H1 (cell line): ENCODE data around the gene BACE1. TPM values are rescaled to one million over a fixed set of nuclear protein-coding genes. Genes with fewer than 3 reads are reported as not detected.

ENCODE experiments used
- CTCF ChIA-PET: fragments of 300-600 bp; sonication (Branson Sonifier 250); formaldehyde crosslinking; loops from one replicate; lab custom pipeline; 2021; ENCODE audit not compliant: partially characterized antibody; lab: Charles Lee
- POLR2A ChIA-PET: fragments of 300-600 bp; sonication (Branson Sonifier 250); formaldehyde crosslinking; loops from one replicate; lab custom pipeline; 2021; ENCODE audit warnings: inconsistent platforms; ENCODE audit not compliant: partially characterized antibody; lab: Charles Lee
- DNase-seq, 2 experiments: peaks; one replicate each; pipeline versions ENCODE4 v3.0.0 to v3.0.0-alpha.2; 2010 to 2022; ENCODE audit warnings: low spot score in 2 of 2, low read depth in 1 of 2, mixed read lengths in 1 of 2
- FAIRE-seq: peaks from 2 replicates; lab custom pipeline; 2011; peaks lifted over from hg19 to GRCh38; lab: Jason Lieb, UNC
- H2AFZ ChIP-seq: 2 replicates; pipeline ENCODE4 v1.8.1; 2012; ENCODE audit warnings: low read length, inconsistent platforms
- H2AK5ac ChIP-seq: 2 replicates; pipeline ENCODE4 v1.6.1; 2013; ENCODE audit warnings: low read depth, low read length
- H2BK120ac ChIP-seq: replicated peaks from 2 replicates; pipeline ENCODE3; 2013; ENCODE audit warnings: low read depth, low read length, inconsistent platforms
- H2BK12ac ChIP-seq: 2 replicates; pipeline ENCODE4 v1.6.1; 2013; ENCODE audit warnings: low read depth, low read length
- H2BK15ac ChIP-seq: 2 replicates; pipeline ENCODE4 v1.6.1; 2013; ENCODE audit warnings: low read length
- H2BK20ac ChIP-seq: 2 replicates; pipeline ENCODE4 v1.6.1; 2013; ENCODE audit warnings: low read length
- H2BK5ac ChIP-seq: 2 replicates; pipeline ENCODE4 v1.6.1; 2013; ENCODE audit warnings: low read depth, low read length
- H3K14ac ChIP-seq: 2 replicates; pipeline ENCODE4 v1.6.1; 2013; ENCODE audit warnings: inconsistent platforms; ENCODE audit not compliant: insufficient read length
- H3K18ac ChIP-seq: 2 replicates; pipeline ENCODE4 v1.6.1; 2013; ENCODE audit warnings: low read length; ENCODE audit errors: extremely low read depth
- H3K23ac ChIP-seq: 2 replicates; pipeline ENCODE4 v1.6.1; 2013; ENCODE audit warnings: inconsistent platforms; ENCODE audit not compliant: insufficient read length
- H3K23me2 ChIP-seq: 2 replicates; pipeline ENCODE4 v1.6.1; 2013; ENCODE audit warnings: low read depth, low read length
- H3K27ac ChIP-seq: 2 replicates; pipeline ENCODE4 v1.6.1; 2011; ENCODE audit warnings: low read depth, low read length, inconsistent platforms
- H3K27me3 ChIP-seq, 4 experiments: replicated peaks in 1 of 4; 1 replicate in 1 of 4; 2 replicates in 3 of 4; pipeline versions ENCODE4 v1.6.1 to v1.8.1; 2011 to 2013; ENCODE audit warnings: low read length in 3 of 4, mild to moderate bottlenecking in 3 of 4, inconsistent platforms in 2 of 4, mixed read lengths in 2 of 4, moderate library complexity in 1 of 4; ENCODE audit not compliant: control insufficient read depth in 3 of 4, insufficient read depth in 3 of 4; ENCODE audit errors: extremely low read depth in 1 of 4
- H3K36me3 ChIP-seq, 4 experiments: 2 replicates each; pipeline versions ENCODE4 v1.6.1 to v1.8.1; 2011 to 2013; ENCODE audit warnings: mild to moderate bottlenecking in 4 of 4, low read length in 3 of 4, moderate library complexity in 2 of 4, control low read depth in 1 of 4, inconsistent platforms in 1 of 4; ENCODE audit not compliant: insufficient read depth in 4 of 4, control insufficient read depth in 2 of 4
- H3K4ac ChIP-seq: replicated peaks from 2 replicates; pipeline ENCODE3; 2013; ENCODE audit warnings: low read length, low read depth, mixed read lengths, inconsistent platforms; ENCODE audit not compliant: insufficient read length
- H3K4me1 ChIP-seq, 4 experiments: replicated peaks in 1 of 4; 1 replicate in 1 of 4; 2 replicates in 3 of 4; pipeline versions ENCODE4 v1.6.1 to v1.8.1; 2011 to 2013; ENCODE audit warnings: low read length in 3 of 4, inconsistent platforms in 2 of 4, mixed read lengths in 1 of 4; ENCODE audit not compliant: insufficient read depth in 4 of 4, control insufficient read depth in 3 of 4
- H3K4me2 ChIP-seq, 2 experiments: 2 replicates each; pipeline versions ENCODE4 v1.6.1 to v1.8.1; 2011 to 2013; ENCODE audit warnings: low read depth in 2 of 2, low read length in 2 of 2, control low read depth in 1 of 2, inconsistent platforms in 1 of 2, mild to moderate bottlenecking in 1 of 2; ENCODE audit not compliant: insufficient read depth in 1 of 2
- H3K4me3 ChIP-seq, 4 experiments: fragments of 200-600, 300-600 bp in 1 of 4; sonication (generic), shearing (Covaris generic), sonication (Bioruptor Twin) in 1 of 4; 2 replicates each; pipeline versions ENCODE4 v1.5.1 to v1.8.1; 2011 to 2016; ENCODE audit warnings: low read length in 4 of 4, low read depth in 3 of 4, control low read depth in 2 of 4, inconsistent platforms in 2 of 4, mild to moderate bottlenecking in 2 of 4, mixed read lengths in 1 of 4, moderate library complexity in 1 of 4; ENCODE audit not compliant: insufficient read depth in 2 of 4; ENCODE audit errors: extremely low read depth in 1 of 4
- H3K56ac ChIP-seq: replicated peaks from 2 replicates; pipeline ENCODE3; 2013; ENCODE audit warnings: low read depth, mild to moderate bottlenecking, mixed read lengths, low read length, inconsistent platforms; ENCODE audit not compliant: insufficient read length
- H3K79me1 ChIP-seq: 2 replicates; pipeline ENCODE4 v1.6.1; 2013; ENCODE audit warnings: low read depth, low read length, control low read depth
- H3K79me2 ChIP-seq, 2 experiments: 2 replicates each; pipeline versions ENCODE4 v1.6.1 to v1.8.1; 2012 to 2013; ENCODE audit warnings: low read length in 2 of 2, mild to moderate bottlenecking in 2 of 2, inconsistent platforms in 1 of 2; ENCODE audit not compliant: insufficient read depth in 2 of 2, control insufficient read depth in 1 of 2
- H3K9ac ChIP-seq, 4 experiments: replicated peaks in 1 of 4; 1 replicate in 1 of 4; 2 replicates in 3 of 4; pipeline versions ENCODE4 v1.6.1 to v1.8.1; 2011 to 2013; ENCODE audit warnings: low read depth in 3 of 4, low read length in 3 of 4, control low read depth in 2 of 4, mild to moderate bottlenecking in 2 of 4, moderate library complexity in 2 of 4, inconsistent platforms in 1 of 4; ENCODE audit errors: extremely low read depth in 1 of 4
- H3K9me3 ChIP-seq, 2 experiments: 2 replicates each; pipeline versions ENCODE4 v1.6.1 to v1.8.1; 2012 to 2013; ENCODE audit warnings: mild to moderate bottlenecking in 2 of 2, moderate library complexity in 2 of 2, control low read depth in 1 of 2, inconsistent platforms in 1 of 2, low read depth in 1 of 2, low read length in 1 of 2, mixed read lengths in 1 of 2; ENCODE audit not compliant: insufficient read depth in 2 of 2
- H4K20me1 ChIP-seq, 2 experiments: replicated peaks in 1 of 2; 2 replicates each; pipeline versions ENCODE3 to v1.8.1; 2011 to 2013; ENCODE audit warnings: inconsistent platforms in 2 of 2, low read length in 2 of 2, mild to moderate bottlenecking in 1 of 2; ENCODE audit not compliant: insufficient read depth in 2 of 2, control insufficient read depth in 1 of 2
- H4K5ac ChIP-seq: 2 replicates; pipeline ENCODE4 v1.6.1; 2013; ENCODE audit warnings: low read length, low read depth, mixed read lengths, inconsistent platforms; ENCODE audit not compliant: insufficient read length
- H4K8ac ChIP-seq: 2 replicates; pipeline ENCODE4 v1.8.0; 2013; ENCODE audit warnings: mild to moderate bottlenecking, moderate library complexity, low read length, inconsistent platforms; ENCODE audit not compliant: insufficient read depth; ENCODE audit errors: extremely low read depth
- H4K91ac ChIP-seq: replicated peaks from 2 replicates; pipeline ENCODE3; 2013; ENCODE audit warnings: low read length, mixed read lengths, inconsistent platforms; ENCODE audit not compliant: insufficient read length
- ATF2 ChIP-seq: IDR thresholded peaks from 2 replicates; pipeline ENCODE4 v1.6.1; 2012; ENCODE audit warnings: low read length, inconsistent platforms
- EZH2 ChIP-seq: fragments of 200-600 bp; sonication (generic); IDR thresholded peaks from 2 replicates; pipeline ENCODE4 v1.7.1; 2012; ENCODE audit warnings: low read depth, mild to moderate bottlenecking, moderate library complexity, low read length, inconsistent platforms; ENCODE audit not compliant: severe bottlenecking
- FOSL1 ChIP-seq: IDR thresholded peaks from 2 replicates; pipeline ENCODE4 v1.6.1; 2011; ENCODE audit warnings: mild to moderate bottlenecking, low read depth, low read length, moderate library complexity; ENCODE audit not compliant: insufficient read depth
- KDM5A ChIP-seq: fragments of 200-600 bp; IDR thresholded peaks from 2 replicates; pipeline ENCODE4 v1.7.1; 2012; ENCODE audit warnings: mild to moderate bottlenecking, low read length, inconsistent platforms, mixed read lengths
- MAX ChIP-seq: IDR thresholded peaks from 2 replicates; pipeline ENCODE4 v1.6.1; 2012; ENCODE audit warnings: inconsistent platforms
- NRF1 ChIP-seq: IDR thresholded peaks from 2 replicates; pipeline ENCODE4 v1.6.1; 2011; ENCODE audit warnings: mild to moderate bottlenecking, low read depth, low read length, improper control_type of control experiment
- POLR2AphosphoS5 ChIP-seq: IDR thresholded peaks from 2 replicates; pipeline ENCODE4 v1.6.1; 2011; ENCODE audit warnings: low read depth, low read length
- POU5F1 ChIP-seq: IDR thresholded peaks from 2 replicates; pipeline ENCODE4 v1.6.1; 2011; ENCODE audit warnings: low read depth, mild to moderate bottlenecking, low read length, moderate library complexity
- SIRT6 ChIP-seq: IDR thresholded peaks from one replicate; pipeline ENCODE4 v1.7.1; 2012; ENCODE audit warnings: low read length, inconsistent platforms
- USF2 ChIP-seq: IDR thresholded peaks from 2 replicates; pipeline ENCODE4 v1.6.1; 2011; ENCODE audit warnings: low read length, improper control_type of control experiment
- ZNF274 ChIP-seq: IDR thresholded peaks from 2 replicates; pipeline ENCODE4 v1.7.0; 2012; ENCODE audit warnings: low read length, borderline replicate concordance; ENCODE audit errors: extremely low read depth
- WGBS, 2 experiments: shearing (Covaris generic) in 1 of 2; methylation state at CpG; one replicate each; pipeline versions ENCODE4 v1.1.6 to v1.1.7; 2013 to 2015; ENCODE audit warnings: low lambda C conversion rate in 2 of 2, mixed read lengths in 2 of 2, inconsistent platforms in 1 of 2, low coverage in 1 of 2, missing lambda C conversion rate in 1 of 2; ENCODE audit not compliant: insufficient replicate concordance in 2 of 2, insufficient coverage in 1 of 2, insufficient read length in 1 of 2; ENCODE audit errors: extremely low coverage in 1 of 2, missing lambda C conversion rate in 1 of 2; 5-methylcytosine and 5-hydroxymethylcytosine counted together
- polyA plus RNA-seq, 7 experiments: library from polyadenylated mRNA; depleted of rRNA in 3 of 7; stranded (reverse) in 5 of 7; unstranded in 2 of 7; fragments of >200 nt in 5 of 7; fragments of 200-250 nt in 2 of 7; gene quantifications; 1 replicate in 5 of 7; 2 replicates in 1 of 7; 4 replicates in 1 of 7; pipeline versions ENCODE4 v1.2.1 to v1.2.3, GENCODE V29; 2011 to 2013; ENCODE audit warnings: missing spikeins in 2 of 7, mixed read lengths in 2 of 7
- total RNA-seq: library from RNA; stranded (reverse); fragmentation: NEBNext Ultra II Directional; extraction: Animal tissue kit (Norgen Biotek cat#: 25700); gene quantifications from 2 replicates; pipeline ENCODE4 v1.2.1, GENCODE V29; 2021

The BACE1 gene
- total and polyA plus RNA-seq, 2 of the 8 experiments (the other 6 are each of a cell fraction or from before 2014, with no cell fraction given): 7.7 to 7.9 TPM

- Histone ChIP-seq H3K79me2 (no peaks in the 10 kb centered on the region), H3K27me3 (no peaks in the 10 kb centered on the region), H3K9me3 (no peaks in the 10 kb centered on the region), H4K91ac (no peak overlapping the region), H2BK15ac (no peak overlapping the region; the same call in 1 of the 2 replicates), H2BK5ac (no peak overlapping the region), H2AFZ (no peak overlapping the region), H2BK20ac (no peak overlapping the region), H3K18ac (no peak overlapping the region), H3K4me3 (no peak overlapping the region), H2BK12ac (no peak overlapping the region), H3K27ac (no peak overlapping the region), H3K23ac (no peak overlapping the region), H3K4ac (no peak overlapping the region), H3K14ac (no peak overlapping the region), H3K56ac (no peak overlapping the region), H4K20me1 (peaks cover 0 to 1% of the 10 kb centered on the region in 2 experiments), H3K4me1 (no peaks in the 10 kb centered on the region), H3K4me2 (no peak overlapping the region), H2AK5ac (no peak overlapping the region), H3K9ac (no peak overlapping the region), H4K5ac (no peak overlapping the region), H3K36me3 (0 out of 8 replicates have a peak, but pooled peaks cover 0 to 4% (median 0%) of the 10 kb centered on the region in 4 experiments), H4K8ac (no peak overlapping the region; the same call in 1 of the 2 replicates), H3K23me2 (no peaks in the 10 kb centered on the region), H3K79me1 (no peaks in the 10 kb centered on the region), H2BK120ac (no peak overlapping the region)
- FAIRE-seq: no peak
- ChIA-PET CTCF (interaction anchor here (0.7 kb wide), 1 partner anchor 1194 kb away, joined by 4 read pairs; no protein-coding TSS in a partner anchor), POLR2A (no interaction called here)
- DNase-seq: no peak
- 92% methylated on average over 9 of the region's 9 CpGs; no CpG with 5 or more reads in 1 of the 2 experiments for WGBS, 2 experiments
- TF ChIP-seq MAX: no peak
- TF ChIP-seq ATF2: no peak
- no peak for TF ChIP-seq FOSL1
- no peak for TF ChIP-seq NRF1
- TF ChIP-seq KDM5A: no peak
- no peak for TF ChIP-seq POLR2AphosphoS5
- no peak for TF ChIP-seq ZNF274
- no peak for TF ChIP-seq USF2
- TF ChIP-seq SIRT6: no peak
- no peak for TF ChIP-seq POU5F1
- TF ChIP-seq EZH2: no peak
Observed at GRCh38 chr11:117333917-117334316, 17.9 kb upstream of the BACE1 start.
